ENCODE results near the gene HEG1.
A peak's percentile ranks its signal among the peaks of the same experiment; 100 is the strongest.

The HEG1 gene

DNA sequence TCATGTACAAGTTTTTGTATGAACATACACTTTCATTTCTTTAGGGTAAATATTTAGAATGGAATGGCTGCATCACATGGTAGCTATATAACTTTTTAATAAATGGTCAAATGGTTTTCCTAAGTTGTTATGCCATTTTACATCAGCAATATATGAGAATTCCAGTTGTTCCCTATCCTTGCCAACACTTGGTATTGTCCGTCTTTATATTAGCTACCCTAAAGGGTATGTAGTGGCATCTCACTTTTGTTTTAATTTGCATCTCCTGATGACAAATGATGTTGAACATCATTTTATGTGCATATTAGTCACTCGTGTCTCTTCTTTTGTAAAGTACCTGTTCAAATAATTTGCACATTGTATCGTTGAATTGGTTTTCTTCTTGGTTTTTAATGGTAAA is 118.7 kb downstream of the HEG1 start:
- DNase-seq, result no peak

DNA sequence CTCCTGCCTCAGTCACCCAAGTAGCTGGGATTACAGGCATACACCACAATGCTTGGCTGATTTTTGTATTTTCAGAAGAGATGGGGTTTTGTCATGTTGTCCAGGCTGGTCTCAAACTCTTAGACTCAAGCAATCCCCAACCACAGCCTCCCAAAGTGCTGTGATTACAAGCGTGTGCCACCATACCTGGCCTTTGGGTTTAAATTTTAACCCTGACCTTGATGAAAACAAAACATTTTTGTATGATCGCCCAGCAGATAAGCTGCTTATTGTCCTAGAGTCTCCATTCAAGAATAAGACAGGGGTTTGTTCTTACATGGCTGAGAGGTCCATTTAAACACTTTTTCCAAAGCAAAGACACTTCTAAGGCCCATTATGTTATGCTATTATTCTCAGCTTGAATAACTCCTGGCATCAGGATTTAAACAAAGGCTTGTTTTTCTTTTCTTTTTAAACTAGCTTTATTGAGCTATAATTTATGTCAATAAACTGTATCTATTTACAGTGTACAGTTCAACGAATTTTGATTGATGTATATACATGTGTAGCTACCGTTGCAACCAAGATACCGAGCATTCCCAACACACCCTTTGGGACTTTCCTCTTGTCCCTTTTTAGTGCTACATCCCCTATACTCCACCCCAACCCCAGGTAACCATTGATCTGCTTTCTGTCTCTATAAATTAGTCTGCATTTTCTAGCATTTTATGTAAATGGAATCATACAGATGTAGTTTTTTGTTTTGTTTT is 119.8 kb downstream of the HEG1 start:
- DNase-seq, result no peak

DNA sequence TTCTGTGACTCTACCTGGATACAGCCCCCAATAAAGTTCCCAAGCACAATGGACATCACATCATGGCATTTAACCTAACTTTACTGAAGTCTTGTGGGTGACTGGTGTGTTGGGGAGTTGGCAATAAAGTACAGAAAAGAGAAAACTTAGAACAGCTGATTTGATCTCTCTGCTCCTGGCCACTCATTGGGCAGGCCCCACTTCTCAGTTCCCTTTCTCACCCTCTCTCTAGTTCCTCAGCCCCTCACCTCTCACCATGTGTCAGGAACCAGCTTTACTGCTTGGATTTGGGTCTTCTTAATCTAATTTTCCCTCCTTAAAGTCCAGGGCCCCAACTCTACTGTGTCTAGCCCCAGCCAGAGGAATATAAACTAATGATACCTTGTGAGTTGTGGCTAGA is 120.5 kb downstream of the HEG1 start:
- no peak for DNase-seq

DNA sequence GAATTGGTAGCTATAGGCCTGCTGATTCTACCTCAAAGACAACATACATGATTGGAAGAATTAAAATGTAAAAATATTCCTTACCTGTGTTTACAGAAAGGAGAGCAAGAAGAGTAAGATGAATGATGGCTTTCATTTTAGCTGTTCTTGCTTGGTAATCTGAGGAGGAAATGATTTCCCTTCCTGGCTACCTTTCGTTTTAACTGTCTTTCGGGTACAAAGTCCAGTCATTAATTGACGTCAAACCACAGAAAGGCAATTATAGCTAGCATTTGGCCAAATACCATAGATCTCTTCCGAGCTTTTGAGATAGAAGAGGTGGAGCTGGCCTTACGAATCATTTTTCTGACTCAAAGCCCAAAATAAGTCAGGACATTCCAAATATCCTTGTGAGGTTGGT is 121.2 kb downstream of the HEG1 start, which contains the start of gene MUC13:
Gene MUC13 (minus strand): TSS at position 175 of the 400 bp plus-strand sequence. CDS start 39 bp downstream, at position 136.
- DNase-seq, result no peak

DNA sequence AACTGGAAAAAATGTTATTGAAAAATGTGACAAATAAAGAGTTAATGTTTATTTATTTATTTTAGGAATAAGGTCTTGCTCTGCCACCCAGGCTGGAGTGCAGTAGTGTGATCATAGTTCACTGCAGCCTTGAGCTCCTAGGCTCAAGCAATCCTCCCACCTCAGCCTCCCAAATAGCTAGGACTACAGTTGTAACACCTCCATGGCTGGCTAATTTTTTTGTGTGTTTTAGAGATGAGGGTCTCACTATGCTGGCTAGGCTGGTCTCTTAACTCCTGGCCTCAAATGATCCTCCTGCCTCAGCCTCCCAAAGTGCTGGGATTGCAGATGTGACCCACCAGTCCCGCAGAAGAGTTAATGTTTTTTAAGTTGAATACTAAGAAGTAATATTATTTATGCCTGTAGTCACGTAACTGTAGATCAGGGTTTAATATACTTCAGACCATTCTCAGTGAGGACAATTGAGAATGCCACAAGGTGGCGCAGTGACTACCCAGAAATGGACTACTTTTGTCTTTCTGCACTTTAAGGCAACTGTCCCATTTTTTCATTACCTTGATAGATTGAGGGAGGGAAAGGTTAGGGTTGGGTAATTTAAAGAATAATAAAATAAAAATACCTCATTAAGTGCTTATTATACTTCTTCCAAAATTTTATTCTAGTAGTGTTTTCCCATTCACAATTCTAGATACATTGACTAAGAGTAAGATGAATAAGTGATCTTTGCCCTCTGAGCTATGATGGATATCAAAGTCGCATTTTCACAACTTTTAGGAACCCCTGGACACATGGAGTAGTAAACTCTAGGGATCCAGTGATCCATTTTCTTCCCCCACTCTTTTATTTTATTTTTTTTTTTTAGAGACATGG is 127.2 kb downstream of the HEG1 start:
- DNase-seq, result peak; percentile 71

DNA sequence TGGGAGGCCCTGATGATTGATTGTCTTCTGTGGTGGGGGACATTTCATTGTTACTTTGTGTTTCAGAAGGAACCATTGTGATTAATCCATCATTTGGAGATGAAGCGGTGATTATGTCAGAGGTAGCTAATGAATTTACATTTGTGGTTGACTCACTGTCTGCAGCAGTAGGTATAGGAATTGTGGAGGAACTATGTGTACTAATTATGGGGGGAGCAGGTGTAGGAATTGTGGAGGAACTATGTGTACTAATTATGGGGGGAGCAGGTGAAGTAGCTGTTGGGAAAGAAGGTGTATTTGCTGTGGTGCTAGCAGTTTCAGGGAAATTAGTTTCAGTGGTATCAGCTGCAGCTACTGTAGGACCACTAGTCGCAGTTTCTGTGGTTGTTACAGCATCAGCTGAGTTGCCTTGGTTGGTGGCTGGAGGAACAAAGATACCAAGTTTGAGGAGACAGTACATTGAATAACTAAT is 128.2 kb downstream of the HEG1 start:
- no peak for DNase-seq

DNA sequence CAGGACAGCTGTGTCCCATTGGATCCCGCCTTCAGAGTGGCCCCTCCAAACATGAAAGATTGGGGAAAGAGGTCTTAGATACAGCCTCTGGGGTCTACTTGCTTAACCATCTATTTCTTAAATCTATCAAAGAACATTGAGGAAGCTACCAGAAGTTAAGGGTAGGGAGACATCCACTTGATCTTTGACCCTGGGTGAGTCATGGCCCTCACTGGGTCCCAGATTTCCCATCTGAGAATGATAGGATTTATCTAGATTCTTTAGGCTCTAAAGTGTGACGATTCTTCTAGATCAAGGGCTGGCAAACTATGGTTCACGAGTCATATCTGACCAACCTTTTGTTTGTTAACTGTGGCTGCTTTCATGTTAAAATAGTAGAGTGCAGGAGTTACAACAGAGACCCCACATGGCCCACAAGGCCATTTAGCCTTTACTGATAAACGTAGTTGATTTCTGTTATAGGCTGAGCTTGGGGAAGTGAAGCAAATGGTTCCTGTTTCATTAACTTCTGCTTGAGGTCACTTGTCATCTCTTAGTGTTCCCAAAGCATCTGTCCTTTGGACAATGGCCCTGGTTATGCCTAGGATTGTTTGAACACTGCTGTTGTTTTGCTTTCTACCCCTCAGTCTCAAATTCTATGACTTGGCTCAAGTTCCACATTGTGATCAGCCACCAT is 129.2 kb downstream of the HEG1 start:
- no peak for DNase-seq

DNA sequence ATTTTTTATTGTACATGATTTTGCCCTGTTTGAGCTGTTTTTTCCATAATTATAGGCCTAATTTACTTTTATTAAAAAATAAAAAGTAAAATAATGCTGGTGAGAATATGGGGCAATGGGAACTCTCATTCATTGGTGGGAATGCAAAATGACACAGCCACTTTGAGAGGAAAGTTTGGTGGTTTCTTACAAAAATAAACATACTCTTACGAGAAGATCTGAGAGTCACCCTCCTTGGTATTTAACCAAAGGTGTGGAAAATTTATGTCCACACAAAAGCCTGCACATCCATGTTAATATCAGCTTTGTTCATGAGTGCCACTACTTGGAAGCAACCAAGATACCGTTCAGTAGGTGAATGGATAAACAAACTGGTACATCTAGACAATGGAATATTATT is 131.1 kb downstream of the HEG1 start:
- no peak for DNase-seq

DNA sequence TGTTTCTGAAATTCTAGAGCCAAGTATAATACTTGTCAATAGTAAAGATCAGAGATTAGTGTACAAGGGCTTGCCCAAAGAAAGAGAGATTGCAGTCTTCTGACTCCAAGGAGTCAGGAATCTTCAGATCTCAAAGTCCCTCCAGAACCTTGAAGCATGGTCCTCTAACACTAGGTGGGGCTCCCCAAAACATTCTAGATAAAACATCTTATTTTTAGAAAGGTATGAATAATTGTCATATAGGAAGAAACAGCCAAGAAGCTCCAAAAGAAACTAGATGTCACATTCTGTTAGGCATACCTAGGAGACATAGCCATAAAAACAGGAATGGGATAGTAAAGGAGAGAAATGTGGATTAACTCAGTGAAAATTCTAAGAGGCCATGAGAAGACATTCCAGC is 132.0 kb downstream of the HEG1 start:
- DNase-seq, result no peak

DNA sequence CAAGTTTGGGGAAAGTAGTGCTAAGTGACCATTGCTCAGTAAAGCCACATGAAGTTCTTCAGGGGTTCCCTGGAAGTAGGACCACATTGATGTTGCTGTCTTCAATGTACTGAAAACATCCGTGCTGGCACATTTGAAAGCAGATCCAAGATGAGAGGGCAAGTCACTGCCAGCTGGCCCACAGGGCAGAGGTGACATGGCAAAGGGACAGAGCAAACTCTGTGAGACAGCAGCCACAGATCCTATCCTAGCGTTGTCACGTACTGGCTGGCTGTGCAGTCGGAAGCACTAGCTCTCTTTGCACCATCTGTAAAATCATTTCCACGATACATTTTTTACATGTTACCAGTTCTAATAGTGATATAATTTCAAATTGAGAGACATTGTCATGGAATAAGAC is 135.1 kb downstream of the HEG1 start:
- no peak for DNase-seq

DNA sequence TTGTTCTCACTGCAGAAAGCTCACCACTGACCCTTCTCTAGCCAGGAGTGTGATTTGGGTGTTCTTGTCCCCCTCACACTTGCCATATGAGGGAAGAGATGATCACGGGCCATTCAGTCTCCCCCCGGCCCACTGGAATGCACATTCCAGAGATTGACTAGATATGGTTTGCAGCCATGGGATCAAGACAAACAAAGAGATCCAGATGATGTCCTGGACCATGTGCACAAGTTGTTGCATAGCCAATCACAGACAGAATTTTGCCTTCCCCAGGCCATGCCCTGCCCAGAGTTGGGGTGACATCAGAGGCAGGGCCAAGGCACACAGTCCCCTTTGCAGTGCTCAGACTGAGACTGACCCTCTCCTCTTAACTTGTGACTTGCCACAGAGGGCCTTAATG is 136.0 kb downstream of the HEG1 start:
- DNase-seq, result no peak

DNA sequence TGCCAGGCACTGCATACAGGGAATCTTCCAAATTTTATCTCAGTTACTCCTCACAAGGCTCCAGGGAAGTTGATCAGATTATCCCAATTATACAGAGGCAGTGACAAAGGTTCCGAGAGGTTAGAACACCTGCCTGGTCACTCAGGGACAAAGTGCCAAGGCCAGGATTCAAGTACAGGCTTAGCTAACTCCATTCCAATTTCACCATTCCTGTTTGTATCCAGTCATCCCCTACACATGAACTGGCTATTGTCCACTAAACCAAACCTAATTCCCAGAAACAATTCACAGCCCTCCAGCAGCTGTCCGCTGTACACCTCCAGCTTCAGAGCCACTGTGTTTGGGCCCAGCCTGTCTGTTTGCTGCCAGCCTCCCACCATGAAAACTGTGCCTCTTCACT is 137.3 kb downstream of the HEG1 start:
- DNase-seq, result no peak

DNA sequence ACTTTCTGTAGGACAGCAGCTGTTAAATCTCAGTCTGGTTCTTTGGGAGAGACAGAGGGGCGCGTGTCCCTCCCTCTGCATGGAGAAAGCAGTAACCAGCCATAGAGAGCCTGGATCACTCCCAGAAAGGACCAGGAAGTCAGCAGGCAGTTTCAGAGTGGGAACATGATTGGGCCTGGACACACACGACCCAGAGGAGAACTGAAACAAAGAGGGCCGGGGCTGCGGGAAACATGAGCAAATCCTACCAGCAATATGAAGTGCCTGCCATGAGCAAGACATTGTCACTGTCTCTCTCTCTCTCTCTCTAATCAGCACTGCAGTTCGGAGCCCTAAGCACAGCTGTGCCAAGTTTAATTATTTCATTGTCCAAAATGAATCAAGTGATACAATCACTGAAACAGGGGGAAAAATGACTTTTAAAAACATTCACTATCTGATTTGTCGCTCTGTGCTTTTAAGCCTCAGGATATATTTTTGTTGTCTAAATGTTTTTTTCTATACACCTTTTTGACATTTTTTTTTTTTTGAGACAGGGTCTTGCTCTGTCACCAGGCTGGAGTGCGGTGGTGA is 138.9 kb downstream of the HEG1 start:
- DNase-seq, result no peak
